Measurements from ENCODE around the gene MYO1D. TPM values are rescaled to one million over a fixed set of nuclear protein-coding genes. Genes with fewer than 3 reads are reported as not detected.

Gene MYO1D
- total and polyA plus RNA-seq, 2 of the 13 experiments (the other 11 are each of a cell fraction or from before 2014, with no cell fraction given): 13.2 to 17.3 TPM

DNA sequence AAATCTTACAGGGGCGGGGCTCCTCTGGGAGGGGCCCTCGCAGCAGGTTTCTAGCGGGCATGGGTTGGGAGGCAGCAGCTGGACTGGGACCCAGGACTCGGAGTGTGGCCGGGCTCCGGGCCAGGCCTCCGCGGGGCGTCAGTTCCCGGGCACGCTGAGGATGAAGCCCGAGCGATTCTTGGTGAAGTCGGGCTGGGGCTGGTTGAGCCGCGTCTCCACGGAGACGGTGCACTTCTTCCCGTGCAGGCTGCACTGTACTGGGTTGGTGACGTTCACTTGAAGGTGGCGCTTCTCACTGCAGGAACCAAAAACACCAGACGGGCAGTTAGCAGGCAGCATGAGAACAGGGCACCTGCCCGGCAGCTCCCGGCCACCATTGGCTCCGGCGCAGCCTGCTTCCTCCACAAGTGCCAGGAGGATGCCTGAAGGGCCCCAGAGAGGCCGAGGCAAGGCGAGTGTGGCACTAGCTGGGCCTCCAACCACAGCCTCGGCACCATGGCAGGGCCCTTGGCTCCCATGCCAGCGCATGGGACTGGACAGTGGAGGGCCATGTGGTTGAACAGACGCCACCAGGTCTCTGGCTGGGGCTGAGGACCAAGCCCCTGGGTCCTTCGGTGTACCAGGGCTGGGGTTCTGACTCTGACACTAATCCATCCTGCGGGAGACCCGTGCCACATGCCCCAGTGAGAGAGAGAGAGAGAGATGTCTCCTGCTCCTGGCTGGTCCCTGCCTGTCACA lies 382.1 kb downstream of the MYO1D start (continued):
- TF ChIP-seq CHD4 (IDR thresholded peaks at IDR 0.05; ENCODE audit: borderline replicate concordance, low read length): no peak
- no peak for TF ChIP-seq ADNP (CRISPR knock-in tag; IDR thresholded peaks at IDR 0.05)
- TF ChIP-seq MAZ (IDR thresholded peaks at IDR 0.05; ENCODE audit: borderline replicate concordance, low read depth, low read length): no peak
- TF ChIP-seq MAZ (CRISPR knock-in tag; IDR thresholded peaks at IDR 0.05; ENCODE audit: low read depth): no peak
- no peak for TF ChIP-seq SP5 (CRISPR knock-in tag; IDR thresholded peaks at IDR 0.05; ENCODE audit: borderline replicate concordance, low read depth)
- TF ChIP-seq, protein P1, sequence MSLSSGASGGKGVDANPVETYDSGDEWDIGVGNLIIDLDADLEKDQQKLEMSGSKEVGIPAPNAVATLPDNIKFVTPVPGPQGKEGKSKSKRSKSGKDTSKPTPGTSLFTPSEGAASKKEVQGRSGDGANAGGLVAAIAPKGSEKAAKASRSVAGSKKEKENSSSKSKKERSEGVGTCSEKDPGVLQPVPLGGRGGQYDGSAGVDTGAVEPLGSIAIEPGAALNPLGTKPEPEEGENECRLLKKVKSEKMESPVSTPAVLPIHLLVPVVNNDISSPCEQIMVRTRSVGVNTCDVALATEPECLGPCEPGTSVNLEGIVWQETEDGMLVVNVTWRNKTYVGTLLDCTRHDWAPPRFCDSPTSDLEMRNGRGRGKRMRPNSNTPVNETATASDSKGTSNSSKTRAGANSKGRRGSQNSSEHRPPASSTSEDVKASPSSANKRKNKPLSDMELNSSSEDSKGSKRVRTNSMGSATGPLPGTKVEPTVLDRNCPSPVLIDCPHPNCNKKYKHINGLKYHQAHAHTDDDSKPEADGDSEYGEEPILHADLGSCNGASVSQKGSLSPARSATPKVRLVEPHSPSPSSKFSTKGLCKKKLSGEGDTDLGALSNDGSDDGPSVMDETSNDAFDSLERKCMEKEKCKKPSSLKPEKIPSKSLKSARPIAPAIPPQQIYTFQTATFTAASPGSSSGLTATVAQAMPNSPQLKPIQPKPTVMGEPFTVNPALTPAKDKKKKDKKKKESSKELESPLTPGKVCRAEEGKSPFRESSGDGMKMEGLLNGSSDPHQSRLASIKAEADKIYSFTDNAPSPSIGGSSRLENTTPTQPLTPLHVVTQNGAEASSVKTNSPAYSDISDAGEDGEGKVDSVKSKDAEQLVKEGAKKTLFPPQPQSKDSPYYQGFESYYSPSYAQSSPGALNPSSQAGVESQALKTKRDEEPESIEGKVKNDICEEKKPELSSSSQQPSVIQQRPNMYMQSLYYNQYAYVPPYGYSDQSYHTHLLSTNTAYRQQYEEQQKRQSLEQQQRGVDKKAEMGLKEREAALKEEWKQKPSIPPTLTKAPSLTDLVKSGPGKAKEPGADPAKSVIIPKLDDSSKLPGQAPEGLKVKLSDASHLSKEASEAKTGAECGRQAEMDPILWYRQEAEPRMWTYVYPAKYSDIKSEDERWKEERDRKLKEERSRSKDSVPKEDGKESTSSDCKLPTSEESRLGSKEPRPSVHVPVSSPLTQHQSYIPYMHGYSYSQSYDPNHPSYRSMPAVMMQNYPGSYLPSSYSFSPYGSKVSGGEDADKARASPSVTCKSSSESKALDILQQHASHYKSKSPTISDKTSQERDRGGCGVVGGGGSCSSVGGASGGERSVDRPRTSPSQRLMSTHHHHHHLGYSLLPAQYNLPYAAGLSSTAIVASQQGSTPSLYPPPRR (CRISPR knock-in tag; IDR thresholded peaks at IDR 0.05; ENCODE audit: borderline replicate concordance): no peak
- no peak for TF ChIP-seq MED8 (CRISPR knock-in tag; IDR thresholded peaks at IDR 0.05; ENCODE audit: insufficient replicate concordance)
- TF ChIP-seq ZKSCAN5 (CRISPR knock-in tag; IDR thresholded peaks at IDR 0.05): no peak
- no peak for TF ChIP-seq BCL6 (CRISPR knock-in tag; IDR thresholded peaks at IDR 0.05)
- no peak for TF ChIP-seq HHEX (CRISPR knock-in tag; IDR thresholded peaks at IDR 0.05)
- TF ChIP-seq ZNF713 (CRISPR knock-in tag; IDR thresholded peaks at IDR 0.05): no peak
- no peak for TF ChIP-seq ZNF274 (CRISPR knock-in tag; IDR thresholded peaks at IDR 0.05)

Measured in HepG2 (cell line).